Spinal cord (tissue), 10 donors: Measurements from ENCODE around the gene HTR4. TPM values are rescaled to one million over a fixed set of nuclear protein-coding genes. Genes with fewer than 3 reads are reported as not detected.
"Not testable (repeated sequence)": the region's sequence is repeated elsewhere in the genome, so short reads cannot be mapped to it uniquely, and the experiment has no call there.

ENCODE experiments used
- DNase-seq, 6 donors: peaks; one replicate each; pipeline versions ENCODE4 v3.0.0 to v3.0.0-alpha.2; 2013 to 2015; ENCODE audit warnings: low spot score in 6 of 6, low read depth in 4 of 6
- H3K27ac ChIP-seq: one replicate; pipeline ENCODE4 v1.5.1; 2013; ENCODE audit warnings: low read depth, low read length, control low read depth
- H3K27me3 ChIP-seq: one replicate; pipeline ENCODE4 v1.6.1; 2013; ENCODE audit warnings: low read length; ENCODE audit not compliant: control insufficient read depth, insufficient read depth
- H3K36me3 ChIP-seq: one replicate; pipeline ENCODE4 v1.6.1; 2013; ENCODE audit warnings: low read length; ENCODE audit not compliant: control insufficient read depth, insufficient read depth
- H3K4me1 ChIP-seq: one replicate; pipeline ENCODE4 v1.6.1; 2013; ENCODE audit warnings: low read length; ENCODE audit not compliant: control insufficient read depth, insufficient read depth
- H3K4me3 ChIP-seq: one replicate; pipeline ENCODE4 v1.5.1; 2013; ENCODE audit warnings: low read depth, low read length, control low read depth
- H3K9me3 ChIP-seq: one replicate; pipeline ENCODE4 v1.6.1; 2013; ENCODE audit warnings: low read length; ENCODE audit not compliant: control insufficient read depth, insufficient read depth
- WGBS: methylation state at CpG from one replicate; pipeline ENCODE4 v1.1.5; 2013; ENCODE audit warnings: missing lambda C conversion rate; ENCODE audit not compliant: insufficient coverage; 5-methylcytosine and 5-hydroxymethylcytosine counted together
- polyA plus RNA-seq, 2 donors: library from polyadenylated mRNA; unstranded; fragments of 120-200 nt; gene quantifications; one replicate each; pipeline ENCODE4 v1.2.1, GENCODE V29; 2013; ENCODE audit not compliant: insufficient read length in 2 of 2
- total RNA-seq, 2 donors: library from RNA; depleted of rRNA in 1 of 2; stranded (reverse); fragments of 120-200 nt in 1 of 2; fragments of >200 nt in 1 of 2; gene quantifications; one replicate each; pipeline versions ENCODE4 v1.2.3 to v1.2.4, GENCODE V29; 2013 to 2014
- donor health status: healthy.

HTR4 gene
- total and polyA plus RNA-seq, 4 donors: 0.94 to 6.6 (median 1.6) TPM

GRCh38 chr5:148529450-148529849 is 124.9 kb downstream of the HTR4 start:
- H3K27ac ChIP-seq, H3K36me3 ChIP-seq, H3K9me3 ChIP-seq, H3K27me3 ChIP-seq, DNase-seq, H3K4me3 ChIP-seq, H3K4me1 ChIP-seq: not testable (repeated sequence)
- WGBS: 100% methylated on average over 1 of the region's 2 CpGs

GRCh38 chr5:148524721-148525120 is 129.6 kb downstream of the HTR4 start:
- DNase-seq: no peak
- no peaks in the 10 kb centered on the region for H3K27me3 ChIP-seq
- no peaks in the 10 kb centered on the region for H3K36me3 ChIP-seq
- H3K9me3 ChIP-seq: no peaks in the 10 kb centered on the region
- WGBS: 70% methylated on average over 4 of the region's 5 CpGs
- H3K27ac ChIP-seq: no peak overlapping the region
- no peak overlapping the region for H3K4me3 ChIP-seq
- no peaks in the 10 kb centered on the region for H3K4me1 ChIP-seq

GRCh38 chr5:148523139-148523538 is 131.2 kb downstream of the HTR4 start:
- 89% methylated on average over 4 of the region's 5 CpGs for WGBS
- H3K4me3 ChIP-seq: no peak overlapping the region
- DNase-seq: no peak
- no peaks in the 10 kb centered on the region for H3K9me3 ChIP-seq
- H3K36me3 ChIP-seq: no peaks in the 10 kb centered on the region
- no peaks in the 10 kb centered on the region for H3K27me3 ChIP-seq
- no peak overlapping the region for H3K27ac ChIP-seq
- no peaks in the 10 kb centered on the region for H3K4me1 ChIP-seq

DNA sequence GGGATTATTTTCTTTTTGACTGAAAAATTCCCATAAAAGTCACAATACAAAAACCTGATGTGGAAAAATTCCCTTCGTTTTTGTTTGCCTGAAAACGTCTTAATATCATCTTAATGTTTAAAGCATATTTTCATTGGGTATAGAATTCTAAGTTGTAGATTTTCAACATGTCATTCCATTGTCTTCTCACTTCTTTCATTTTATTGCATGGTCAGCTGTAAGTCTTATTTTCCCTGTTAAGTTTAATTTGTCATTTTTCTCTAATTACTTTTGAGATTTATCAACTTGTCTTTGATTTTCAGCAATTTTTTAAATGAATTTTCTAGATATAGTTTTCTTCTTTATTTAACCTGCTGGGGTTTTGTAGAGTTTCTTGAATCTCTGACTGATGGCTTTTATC is 138.9 kb downstream of the HTR4 start:
- no CpG with 5 or more reads among the region's 2 CpGs for WGBS
- no peaks in the 10 kb centered on the region for H3K9me3 ChIP-seq

GRCh38 chr5:148514344-148514743 is 140.0 kb downstream of the HTR4 start:
- H3K4me1 ChIP-seq: no peaks in the 10 kb centered on the region
- H3K9me3 ChIP-seq: no peaks in the 10 kb centered on the region
- no peaks in the 10 kb centered on the region for H3K36me3 ChIP-seq
- no peak overlapping the region for H3K27ac ChIP-seq
- no peak for DNase-seq
- H3K27me3 ChIP-seq: no peaks in the 10 kb centered on the region
- no peak overlapping the region for H3K4me3 ChIP-seq

More for the DNA sequence above, 138.9 kb downstream of the HTR4 start:
- Histone ChIP-seq H3K4me3 (no peak overlapping the region), H3K4me1 (no peaks in the 10 kb centered on the region), H3K27me3 (no peaks in the 10 kb centered on the region), H3K27ac (no peak overlapping the region), H3K36me3 (no peaks in the 10 kb centered on the region)
- DNase-seq: no peak

GRCh38 chr5:148512498-148512897 is 141.8 kb downstream of the HTR4 start:
- Histone ChIP-seq H3K4me3 (no peak overlapping the region), H3K4me1 (no peaks in the 10 kb centered on the region), H3K27ac (no peak overlapping the region), H3K9me3 (no peaks in the 10 kb centered on the region), H3K27me3 (no peaks in the 10 kb centered on the region), H3K36me3 (no peaks in the 10 kb centered on the region)
- WGBS: 91% methylated on average over 7 of the region's 9 CpGs
- DNase-seq: no peak

- Histone ChIP-seq H3K4me3 (no peak overlapping the region), H3K36me3 (no peaks in the 10 kb centered on the region), H3K27ac (no peak overlapping the region), H3K27me3 (no peaks in the 10 kb centered on the region), H3K4me1 (no peaks in the 10 kb centered on the region), H3K9me3 (no peaks in the 10 kb centered on the region)
- DNase-seq: no peak
- 60% methylated on average over 1 of the region's 1 CpG for WGBS
Observed at GRCh38 chr5:148511810-148512347, 142.4 kb downstream of the HTR4 start.

GRCh38 chr5:148509893-148510292 is 144.4 kb downstream of the HTR4 start:
- 88% methylated on average over 2 of the region's 2 CpGs for WGBS
- no peaks in the 10 kb centered on the region for H3K9me3 ChIP-seq
- no peaks in the 10 kb centered on the region for H3K4me1 ChIP-seq
- no peak overlapping the region for H3K4me3 ChIP-seq
- H3K36me3 ChIP-seq: no peaks in the 10 kb centered on the region
- no peak for DNase-seq
- no peaks in the 10 kb centered on the region for H3K27me3 ChIP-seq
- H3K27ac ChIP-seq: no peak overlapping the region

GRCh38 chr5:148507648-148508047 is 146.7 kb downstream of the HTR4 start:
- WGBS: 100% methylated on average over 1 of the region's 3 CpGs
- H3K4me3 ChIP-seq: no peak overlapping the region
- no peaks in the 10 kb centered on the region for H3K4me1 ChIP-seq
- DNase-seq: no peak
- H3K27me3 ChIP-seq: no peaks in the 10 kb centered on the region
- no peaks in the 10 kb centered on the region for H3K9me3 ChIP-seq
- no peaks in the 10 kb centered on the region for H3K36me3 ChIP-seq
- H3K27ac ChIP-seq: no peak overlapping the region

GRCh38 chr5:148499452-148499851 is 154.9 kb downstream of the HTR4 start:
- no peaks in the 10 kb centered on the region for H3K27me3 ChIP-seq
- no peaks in the 10 kb centered on the region for H3K36me3 ChIP-seq
- H3K27ac ChIP-seq: no peak overlapping the region
- H3K9me3 ChIP-seq: no peaks in the 10 kb centered on the region
- DNase-seq: no peak
- H3K4me1 ChIP-seq: no peaks in the 10 kb centered on the region
- no peak overlapping the region for H3K4me3 ChIP-seq
- WGBS: no CpG with 5 or more reads among the region's 1 CpG
